ENCODE results near the gene METTL21A.

The METTL21A gene

GRCh38 chr2:207594264-207594663 lies 30.9 kb downstream of the METTL21A start:
- TF ChIP-seq CTCF (IDR thresholded peaks at IDR 0.05), result no peak
- H3K9me3 Mint-ChIP-seq, result peaks cover 45% of the 10 kb centered on the region
- H3K27ac Mint-ChIP-seq, result no peak overlapping the region
- no peak for DNase-seq
- H3K4me1 Mint-ChIP-seq, result no peaks in the 10 kb centered on the region
- no peaks in the 10 kb centered on the region for H3K27me3 Mint-ChIP-seq (ENCODE audit: low read depth, poor library complexity)
- no peak overlapping the region for H3K4me3 Mint-ChIP-seq
- peaks cover 85% of the 10 kb centered on the region for H3K36me3 Mint-ChIP-seq (ENCODE audit: low read depth)

- Mint-ChIP-seq H3K4me3 (no peak overlapping the region), H3K9me3 (peaks cover 55% of the 10 kb centered on the region), H3K36me3 (ENCODE audit: low read depth) (peaks cover 92% of the 10 kb centered on the region), H3K4me1 (no peaks in the 10 kb centered on the region), H3K27me3 (ENCODE audit: low read depth, poor library complexity) (no peaks in the 10 kb centered on the region), H3K27ac (no peak overlapping the region)
- no peak for TF ChIP-seq CTCF (IDR thresholded peaks at IDR 0.05)
- no peak for DNase-seq
These were observed 31.9 kb downstream of the METTL21A start for GRCh38 chr2:207593277-207593676.

GRCh38 chr2:207589143-207589542 lies 36.1 kb downstream of the METTL21A start:
- Mint-ChIP-seq H3K27me3 (ENCODE audit: low read depth, poor library complexity) (no peaks in the 10 kb centered on the region), H3K4me3 (no peak overlapping the region), H3K36me3 (ENCODE audit: low read depth) (peaks cover 100% of the 10 kb centered on the region), H3K4me1 (no peaks in the 10 kb centered on the region), H3K27ac (no peak overlapping the region), H3K9me3 (peaks cover 52% of the 10 kb centered on the region)
- no peak for TF ChIP-seq CTCF (IDR thresholded peaks at IDR 0.05)
- no peak for DNase-seq

- H3K9me3 Mint-ChIP-seq, result peaks cover 41% of the 10 kb centered on the region
- H3K4me1 Mint-ChIP-seq, result no peaks in the 10 kb centered on the region
- DNase-seq, result no peak
- peaks cover 97% of the 10 kb centered on the region for H3K36me3 Mint-ChIP-seq (ENCODE audit: low read depth)
- no peak overlapping the region for H3K27ac Mint-ChIP-seq
- H3K4me3 Mint-ChIP-seq, result no peak overlapping the region
- no peak for TF ChIP-seq CTCF (IDR thresholded peaks at IDR 0.05)
- H3K27me3 Mint-ChIP-seq (ENCODE audit: low read depth, poor library complexity), result no peaks in the 10 kb centered on the region
These were observed 37.9 kb downstream of the METTL21A start for GRCh38 chr2:207587305-207587704.

GRCh38 chr2:207584952-207585351 lies 40.2 kb downstream of the METTL21A start:
- peaks cover 89% of the 10 kb centered on the region for H3K36me3 Mint-ChIP-seq (ENCODE audit: low read depth)
- H3K4me1 Mint-ChIP-seq, result no peaks in the 10 kb centered on the region
- peaks cover 18% of the 10 kb centered on the region for H3K9me3 Mint-ChIP-seq
- no peak overlapping the region for H3K27ac Mint-ChIP-seq
- no peak for TF ChIP-seq CTCF (IDR thresholded peaks at IDR 0.05)
- DNase-seq, result no peak
- no peaks in the 10 kb centered on the region for H3K27me3 Mint-ChIP-seq (ENCODE audit: low read depth, poor library complexity)
- no peak overlapping the region for H3K4me3 Mint-ChIP-seq

GRCh38 chr2:207571370-207571769 lies 53.8 kb downstream of the METTL21A start:
- Mint-ChIP-seq H3K9me3 (no peaks in the 10 kb centered on the region), H3K4me3 (no peak overlapping the region), H3K4me1 (no peaks in the 10 kb centered on the region), H3K27ac (no peak overlapping the region), H3K27me3 (ENCODE audit: low read depth, poor library complexity) (no peaks in the 10 kb centered on the region), H3K36me3 (ENCODE audit: low read depth) (peaks cover 80% of the 10 kb centered on the region)
- no peak for DNase-seq
- TF ChIP-seq CTCF (IDR thresholded peaks at IDR 0.05), result no peak

Measured in nephron progenitor cell (in vitro differentiated cells).